ENCODE data around the gene KRT34.

The KRT34 gene

DNA sequence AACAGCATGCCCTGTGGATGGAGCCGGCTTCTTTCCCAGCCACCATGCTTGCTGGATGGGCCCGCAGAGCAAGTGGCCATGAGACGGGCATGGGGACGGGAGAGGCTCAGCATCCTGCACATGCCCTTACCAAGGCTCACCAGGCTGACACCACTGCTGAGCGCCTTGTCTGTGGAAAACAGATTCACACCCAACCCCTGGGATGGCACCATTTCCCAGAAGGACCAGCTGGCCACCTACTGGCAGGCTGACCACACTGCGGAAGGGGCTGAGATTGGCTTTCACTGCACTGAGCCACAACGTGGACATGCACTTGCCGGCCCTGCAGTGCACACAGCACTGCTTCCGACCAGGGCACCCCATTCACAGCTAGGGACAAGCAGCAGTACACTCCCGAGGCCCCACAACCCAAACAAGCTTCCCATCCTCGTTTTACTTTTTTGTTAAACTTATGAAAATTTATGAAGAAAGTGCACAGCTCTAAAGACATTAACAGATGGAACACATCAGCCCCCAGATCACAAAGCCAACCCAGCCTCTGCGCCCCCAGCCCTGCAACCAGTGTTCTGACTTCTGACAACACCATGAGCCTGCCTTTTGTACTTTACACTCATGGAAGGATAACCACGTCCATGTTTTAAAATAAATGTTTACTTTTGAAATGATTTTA lies 52.7 kb downstream of the KRT34 start:
- DNase-seq = peak in 1 of 2 donors; percentile 18

- DNase-seq = no peak
These were observed 53.9 kb downstream of the KRT34 start for GRCh38 chr17:41328207-41328606.
